HG03571 (cell line): ENCODE results near the gene BRD8.

Experiments used
- ATAC-seq: cut with Tn5 transposase; IDR thresholded peaks from one replicate; pipeline ENCODE4 v1.9.1; 2021; ENCODE audit not compliant: unreplicated experiment

Gene BRD8

DNA sequence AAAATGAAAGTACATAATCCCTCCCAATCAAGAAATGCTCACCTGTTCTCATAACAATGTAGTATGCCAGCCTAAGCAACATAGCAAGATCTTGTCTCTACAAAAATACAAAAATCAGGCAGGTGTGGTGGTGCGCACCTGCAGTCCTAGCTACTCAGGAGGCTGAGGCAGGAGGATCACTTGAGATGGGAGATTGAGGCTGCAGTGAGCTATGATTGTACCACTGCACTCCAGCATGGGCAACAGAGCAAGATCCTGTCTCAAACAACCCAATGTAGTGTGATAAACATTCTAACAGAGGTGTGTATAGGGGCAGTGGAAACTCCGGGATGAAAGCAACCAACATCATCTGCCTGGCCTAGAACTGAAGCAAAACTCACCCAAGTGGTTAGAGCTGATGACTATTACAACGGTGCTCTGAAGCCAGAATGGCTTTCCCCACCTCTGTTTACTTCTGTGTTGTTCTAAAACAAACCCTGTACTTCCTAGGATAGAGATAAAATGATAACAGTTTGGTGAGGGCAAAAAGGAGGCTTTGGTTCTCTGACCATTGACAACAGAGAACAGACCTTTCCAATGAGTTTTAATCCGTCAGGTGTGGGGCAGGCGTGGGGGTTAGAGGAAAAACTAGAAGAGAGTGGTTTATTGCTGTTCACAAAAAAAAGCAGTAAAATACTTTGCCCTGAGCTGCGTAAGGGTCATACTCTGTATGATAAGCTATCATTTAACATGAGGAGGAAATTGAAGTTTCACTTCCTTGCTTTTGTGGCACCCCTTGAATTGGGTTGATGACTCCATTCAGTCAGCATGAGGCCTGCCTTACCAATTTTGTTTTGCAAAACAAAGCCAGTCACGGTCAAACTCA is 75.7 kb downstream of the BRD8 start:
- ATAC-seq, result no peak

DNA sequence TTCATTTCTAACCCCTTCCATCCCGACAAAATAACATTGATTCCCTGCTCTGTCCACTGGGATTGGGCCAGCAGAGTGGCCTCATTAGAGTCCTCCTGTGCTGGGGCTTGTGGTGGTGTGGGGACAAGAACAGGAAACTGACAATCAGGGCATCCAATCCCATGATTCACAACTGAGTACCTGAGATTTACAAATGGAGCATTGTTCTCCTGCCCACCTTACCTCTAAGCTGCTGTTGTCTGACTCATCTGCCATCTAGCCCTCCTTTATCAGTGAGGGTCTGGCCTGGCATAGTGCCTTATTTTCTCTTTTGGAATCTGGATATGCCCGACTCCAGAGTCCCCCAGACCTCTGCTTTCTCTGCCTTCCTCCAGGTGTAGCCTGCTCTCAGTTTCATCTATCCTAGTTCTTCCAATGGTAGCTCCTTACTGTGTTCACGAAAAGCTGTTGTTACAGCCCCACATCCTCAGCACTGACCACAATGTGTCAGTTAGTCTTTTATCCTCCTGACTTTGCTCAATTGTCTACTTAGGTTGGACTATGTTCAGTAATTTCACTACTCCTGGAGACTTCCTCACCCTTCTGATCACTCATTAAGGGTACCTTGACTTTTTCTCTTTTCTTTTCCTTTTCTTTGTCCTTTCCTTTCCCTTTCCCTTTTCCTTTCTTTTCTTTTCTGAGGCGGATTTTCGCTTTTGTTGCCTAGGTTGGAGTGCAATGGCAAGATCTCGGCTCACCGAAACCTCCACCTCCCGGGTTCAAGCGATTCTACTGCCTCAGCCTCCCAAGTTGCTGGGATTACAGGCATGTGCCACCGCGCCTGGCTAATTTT is 81.2 kb downstream of the BRD8 start:
- ATAC-seq, result no peak

DNA sequence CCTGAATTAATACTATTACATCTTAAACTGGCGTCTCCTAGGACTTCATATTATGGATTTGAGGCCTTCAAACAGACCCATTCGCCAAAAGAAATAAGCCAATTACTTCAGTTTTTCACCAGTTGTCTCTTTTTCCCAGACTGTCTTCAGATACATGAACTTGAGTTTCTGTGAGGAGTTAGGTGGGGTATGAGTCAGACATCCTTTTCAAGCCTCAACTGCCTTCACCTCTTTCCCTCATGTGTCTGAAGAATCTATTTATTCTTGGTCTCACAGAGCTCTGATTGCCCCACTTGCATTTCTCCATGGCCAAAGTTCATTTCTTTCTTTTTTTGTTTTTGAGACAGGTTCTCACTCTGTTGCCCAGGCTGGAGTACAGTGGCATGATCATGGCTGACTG is 82.1 kb downstream of the BRD8 start:
- no peak for ATAC-seq

DNA sequence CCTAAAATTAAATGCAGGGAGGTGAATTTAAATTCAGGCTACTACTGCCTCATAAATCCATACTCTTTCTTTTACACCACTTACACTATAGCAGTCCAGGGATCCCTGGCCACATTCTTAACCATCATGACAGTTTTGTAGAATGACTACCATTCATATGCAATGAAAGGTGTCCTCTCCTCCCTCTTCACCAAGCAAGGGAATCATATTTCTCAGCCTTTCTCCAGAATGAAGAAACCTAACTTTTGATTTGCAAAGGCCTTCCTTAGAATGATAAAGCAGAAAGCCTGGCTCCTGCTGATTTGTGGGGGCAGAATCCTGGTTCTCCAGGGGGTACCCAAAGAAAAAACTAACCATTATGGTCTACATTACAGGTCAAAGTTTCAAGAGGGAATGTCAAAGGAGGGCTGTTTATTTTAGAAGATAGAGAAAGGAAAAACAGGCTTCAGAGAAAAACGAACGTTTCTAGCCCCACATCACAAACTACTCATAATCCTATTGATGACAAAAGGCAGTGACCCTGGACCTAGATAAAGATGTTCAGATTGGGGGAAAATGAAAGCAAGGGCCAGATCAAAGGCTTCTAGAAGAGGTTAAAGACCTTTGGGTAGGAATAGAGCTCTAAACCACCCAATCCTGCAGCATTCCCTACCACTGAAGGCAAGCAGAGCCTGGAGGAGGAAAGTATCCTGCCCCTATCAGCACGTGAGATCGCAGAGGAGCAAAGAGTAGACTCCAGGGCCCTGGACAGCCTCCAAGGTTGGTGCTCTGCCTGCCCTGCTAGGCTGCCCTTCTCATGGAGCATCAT is 83.1 kb downstream of the BRD8 start:
- no peak for ATAC-seq

DNA sequence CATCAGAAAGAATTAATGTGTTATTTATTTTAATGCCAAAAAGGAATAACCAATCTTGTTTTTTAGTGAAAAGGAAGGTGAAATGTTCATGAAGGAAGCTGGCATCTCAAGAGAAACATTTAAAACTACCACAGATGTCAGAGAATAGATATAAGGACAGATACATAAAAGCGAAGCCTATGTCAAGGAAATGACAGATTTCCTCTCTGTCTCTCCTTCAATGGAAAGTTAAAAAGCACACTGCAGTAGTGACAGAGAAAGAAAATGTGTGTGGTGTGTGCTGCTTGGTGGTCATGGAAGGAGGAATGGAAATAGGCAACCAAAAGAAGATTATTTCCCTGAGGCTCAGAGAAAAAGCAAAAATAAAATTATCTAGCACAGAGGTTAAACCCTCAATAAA is 85.4 kb downstream of the BRD8 start:
- no peak for ATAC-seq

DNA sequence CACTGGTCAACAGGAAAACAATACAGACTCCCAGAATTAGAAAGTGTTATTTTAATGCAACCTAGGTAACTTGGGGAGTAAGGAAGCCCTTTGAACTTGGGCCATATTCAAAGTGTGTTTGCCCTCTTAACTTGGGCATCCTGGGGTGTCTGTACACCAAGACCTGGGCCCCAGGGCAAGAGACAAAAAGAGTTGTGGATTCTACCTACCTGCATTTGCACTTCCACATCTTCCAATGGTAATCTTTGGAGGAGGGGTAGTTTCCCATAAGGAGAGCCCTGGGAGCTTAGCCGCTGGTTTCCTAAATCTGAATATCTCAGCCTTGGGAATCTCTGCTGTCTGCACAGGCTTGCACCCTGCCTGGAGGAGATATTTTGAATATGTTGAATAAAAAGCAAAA is 86.1 kb downstream of the BRD8 start:
- no peak for ATAC-seq

DNA sequence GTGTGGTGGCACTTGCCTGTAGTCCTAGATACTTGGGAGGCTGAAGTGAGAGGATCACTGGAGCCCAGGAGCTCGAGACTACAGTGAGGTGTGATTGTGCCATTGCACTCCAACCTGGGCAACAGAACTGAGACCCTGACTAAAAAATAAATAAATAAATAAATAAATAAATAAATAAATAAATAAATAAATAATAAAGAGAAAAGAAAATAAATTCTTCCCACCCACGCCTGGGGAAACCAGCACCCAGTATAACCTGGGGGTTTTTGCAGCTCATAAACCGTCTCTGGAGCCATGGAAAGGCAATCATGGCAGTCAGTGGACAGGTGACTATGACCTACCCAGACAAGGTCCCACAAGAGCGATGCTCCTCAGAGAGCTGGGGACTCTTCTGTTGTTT is 86.7 kb downstream of the BRD8 start:
- ATAC-seq, result no peak
